ENCODE measurements around the gene TET1. TPM values are rescaled to one million over a fixed set of nuclear protein-coding genes. Genes with fewer than 3 reads are reported as not detected.
A peak's percentile ranks its signal among the peaks of the same experiment; 100 is the strongest.
"Not testable (repeated sequence)": the region's sequence is repeated elsewhere in the genome, so short reads cannot be mapped to it uniquely, and the experiment has no call there.

Gene TET1
- total RNA-seq, 2 experiments from 2014 or later, result 3.2 to 3.3 TPM

- Mint-ChIP-seq H3K4me3 (peak overlapping the region; percentile 80), H3K36me3 (ENCODE audit: low read depth) (peaks cover 17% of the 10 kb centered on the region), H3K9me3 (ENCODE audit: insufficient read depth) (no peaks in the 10 kb centered on the region), H3K4me1 (ENCODE audit: low read depth) (peaks cover 36% of the 10 kb centered on the region), H3K27me3 (ENCODE audit: low read depth) (no peaks in the 10 kb centered on the region), H3K27ac (peak overlapping the region; percentile 92)
- ChIA-PET CTCF (interaction anchor here (1.3 to 1.9 kb wide), 2 partner anchors 23 to 49 kb away, joined by 3 to 11 read pairs; no protein-coding TSS in a partner anchor), POLR2A (interaction anchor here (0.6 to 1.4 kb wide), 7 partner anchors 11 to 121 kb away, joined by 3 to 6 read pairs (median 3); partner anchors contain the start of genes CCAR1 and TET1)
- ATAC-seq (peak; percentile 96), DNase-seq (peak; percentile 79)
Measured at GRCh38 chr10:68600041-68600778, 40.1 kb downstream of the TET1 start.

GRCh38 chr10:68601501-68602265 lies 41.5 kb downstream of the TET1 start:
- DNase-seq, result no peak
- H3K4me1 Mint-ChIP-seq (ENCODE audit: low read depth), result peaks cover 36% of the 10 kb centered on the region
- ATAC-seq, result no peak
- no peaks in the 10 kb centered on the region for H3K27me3 Mint-ChIP-seq (ENCODE audit: low read depth)
- ChIA-PET CTCF (interaction anchor here (0.7 to 1.9 kb wide), 5 partner anchors 9 to 115 kb away, joined by 3 to 11 read pairs (median 3); no protein-coding TSS in a partner anchor), POLR2A (interaction anchor here (1.4 kb wide), 1 partner anchor 120 kb away, joined by 5 read pairs; the partner anchor contains the start of gene CCAR1)
- H3K27ac Mint-ChIP-seq, result no peak overlapping the region
- H3K4me3 Mint-ChIP-seq, result peak overlapping the region; percentile 80
- peaks cover 20% of the 10 kb centered on the region for H3K36me3 Mint-ChIP-seq (ENCODE audit: low read depth)
- no peaks in the 10 kb centered on the region for H3K9me3 Mint-ChIP-seq (ENCODE audit: insufficient read depth)

GRCh38 chr10:68602434-68602833 lies 42.3 kb downstream of the TET1 start:
- peak overlapping the region; percentile 80 for H3K4me3 Mint-ChIP-seq
- POLR2A ChIA-PET, result no interaction called here
- CTCF ChIA-PET, result interaction anchor here (1.4 kb wide), 1 partner anchor 8 kb away, joined by 3 read pairs; no protein-coding TSS in a partner anchor
- peak overlapping the region; percentile 30 for H3K27ac Mint-ChIP-seq
- H3K36me3 Mint-ChIP-seq (ENCODE audit: low read depth), result peaks cover 20% of the 10 kb centered on the region
- H3K4me1 Mint-ChIP-seq (ENCODE audit: low read depth), result peaks cover 36% of the 10 kb centered on the region
- ATAC-seq, result no peak
- no peaks in the 10 kb centered on the region for H3K9me3 Mint-ChIP-seq (ENCODE audit: insufficient read depth)
- DNase-seq, result no peak
- no peaks in the 10 kb centered on the region for H3K27me3 Mint-ChIP-seq (ENCODE audit: low read depth)

- no peaks in the 10 kb centered on the region for H3K27me3 Mint-ChIP-seq (ENCODE audit: low read depth)
- DNase-seq (no peak), ATAC-seq (no peak)
- ChIA-PET CTCF (interaction anchor here (0.7 to 0.9 kb wide), 2 partner anchors 53 to 92 kb away, joined by 3 read pairs; no protein-coding TSS in a partner anchor), POLR2A (no interaction called here)
- no peak overlapping the region for H3K4me3 Mint-ChIP-seq
- H3K36me3 Mint-ChIP-seq (ENCODE audit: low read depth), result peaks cover 20% of the 10 kb centered on the region
- H3K27ac Mint-ChIP-seq, result no peak overlapping the region
- H3K9me3 Mint-ChIP-seq (ENCODE audit: insufficient read depth), result no peaks in the 10 kb centered on the region
- peaks cover 34% of the 10 kb centered on the region for H3K4me1 Mint-ChIP-seq (ENCODE audit: low read depth)
Measured at GRCh38 chr10:68603766-68604165, 43.6 kb downstream of the TET1 start.

- ChIA-PET CTCF (interaction anchor here (0.9 kb wide), 1 partner anchor 54 kb away, joined by 3 read pairs; no protein-coding TSS in a partner anchor), POLR2A (no interaction called here)
- H3K36me3 Mint-ChIP-seq (ENCODE audit: low read depth), result peaks cover 20% of the 10 kb centered on the region
- DNase-seq (no peak), ATAC-seq (no peak)
- H3K27me3 Mint-ChIP-seq (ENCODE audit: low read depth), result no peaks in the 10 kb centered on the region
- H3K9me3 Mint-ChIP-seq (ENCODE audit: insufficient read depth), result no peaks in the 10 kb centered on the region
- H3K4me3 Mint-ChIP-seq, result no peak overlapping the region
- H3K27ac Mint-ChIP-seq, result no peak overlapping the region
- peaks cover 33% of the 10 kb centered on the region for H3K4me1 Mint-ChIP-seq (ENCODE audit: low read depth)
Measured at GRCh38 chr10:68604441-68604840, 44.3 kb downstream of the TET1 start.

GRCh38 chr10:68606918-68607317 lies 46.8 kb downstream of the TET1 start:
- Mint-ChIP-seq H3K4me3 (no peak overlapping the region), H3K36me3 (ENCODE audit: low read depth) (peaks cover 16% of the 10 kb centered on the region), H3K27me3 (ENCODE audit: low read depth) (no peaks in the 10 kb centered on the region), H3K4me1 (ENCODE audit: low read depth) (peaks cover 13% of the 10 kb centered on the region), H3K27ac (no peak overlapping the region), H3K9me3 (ENCODE audit: insufficient read depth) (no peaks in the 10 kb centered on the region)
- DNase-seq (no peak), ATAC-seq (no peak)
- ChIA-PET CTCF (no interaction called here), POLR2A (no interaction called here)

GRCh38 chr10:68610023-68610422 lies 49.9 kb downstream of the TET1 start:
- H3K9me3 Mint-ChIP-seq (ENCODE audit: insufficient read depth); H3K36me3 Mint-ChIP-seq (ENCODE audit: low read depth); H3K4me3 Mint-ChIP-seq; CTCF ChIA-PET; ATAC-seq; POLR2A ChIA-PET; H3K4me1 Mint-ChIP-seq (ENCODE audit: low read depth); DNase-seq; H3K27me3 Mint-ChIP-seq (ENCODE audit: low read depth); H3K27ac Mint-ChIP-seq: not testable (repeated sequence)

- ATAC-seq (no peak), DNase-seq (no peak)
- no peak overlapping the region for H3K27ac Mint-ChIP-seq
- H3K4me3 Mint-ChIP-seq, result no peak overlapping the region
- H3K4me1 Mint-ChIP-seq (ENCODE audit: low read depth), result no peaks in the 10 kb centered on the region
- POLR2A ChIA-PET, result no interaction called here
- H3K36me3 Mint-ChIP-seq (ENCODE audit: low read depth), result peaks cover 2% of the 10 kb centered on the region
- no peaks in the 10 kb centered on the region for H3K9me3 Mint-ChIP-seq (ENCODE audit: insufficient read depth)
- no peaks in the 10 kb centered on the region for H3K27me3 Mint-ChIP-seq (ENCODE audit: low read depth)
- CTCF ChIA-PET, result interaction anchor here (0.7 kb wide), 1 partner anchor 9 kb away, joined by 3 read pairs; no protein-coding TSS in a partner anchor
Measured at GRCh38 chr10:68611227-68611626, 51.1 kb downstream of the TET1 start.

GRCh38 chr10:68613974-68614373 lies 53.8 kb downstream of the TET1 start:
- H3K27ac Mint-ChIP-seq, POLR2A ChIA-PET: not testable (repeated sequence)

GRCh38 chr10:68617691-68618090 lies 57.6 kb downstream of the TET1 start:
- H3K27me3 Mint-ChIP-seq (ENCODE audit: low read depth); H3K27ac Mint-ChIP-seq; H3K4me3 Mint-ChIP-seq; CTCF ChIA-PET; H3K9me3 Mint-ChIP-seq (ENCODE audit: insufficient read depth); POLR2A ChIA-PET; H3K4me1 Mint-ChIP-seq (ENCODE audit: low read depth); ATAC-seq; DNase-seq; H3K36me3 Mint-ChIP-seq (ENCODE audit: low read depth): not testable (repeated sequence)

More at GRCh38 chr10:68613974-68614373, 53.8 kb downstream of the TET1 start:
- CTCF ChIA-PET; H3K36me3 Mint-ChIP-seq (ENCODE audit: low read depth); H3K9me3 Mint-ChIP-seq (ENCODE audit: insufficient read depth); ATAC-seq; H3K27me3 Mint-ChIP-seq (ENCODE audit: low read depth); DNase-seq; H3K4me1 Mint-ChIP-seq (ENCODE audit: low read depth); H3K4me3 Mint-ChIP-seq: not testable (repeated sequence)

GRCh38 chr10:68618234-68618633 lies 58.1 kb downstream of the TET1 start:
- DNase-seq (no peak), ATAC-seq (no peak)
- Mint-ChIP-seq H3K27me3 (ENCODE audit: low read depth) (no peaks in the 10 kb centered on the region), H3K4me1 (ENCODE audit: low read depth) (no peaks in the 10 kb centered on the region), H3K4me3 (no peak overlapping the region), H3K36me3 (ENCODE audit: low read depth) (no peaks in the 10 kb centered on the region), H3K27ac (no peak overlapping the region), H3K9me3 (ENCODE audit: insufficient read depth) (no peaks in the 10 kb centered on the region)
- POLR2A ChIA-PET, result no interaction called here
- CTCF ChIA-PET, result no interaction called here

GRCh38 chr10:68619595-68619994 lies 59.5 kb downstream of the TET1 start:
- Mint-ChIP-seq H3K27ac (no peak overlapping the region), H3K27me3 (ENCODE audit: low read depth) (no peaks in the 10 kb centered on the region), H3K9me3 (ENCODE audit: insufficient read depth) (no peaks in the 10 kb centered on the region), H3K4me1 (ENCODE audit: low read depth) (no peaks in the 10 kb centered on the region), H3K4me3 (no peak overlapping the region), H3K36me3 (ENCODE audit: low read depth) (no peaks in the 10 kb centered on the region)
- POLR2A ChIA-PET, result no interaction called here
- no peak for ATAC-seq
- CTCF ChIA-PET, result no interaction called here
- DNase-seq, result no peak
